Neural cell (in vitro differentiated cells): ENCODE measurements around the gene SIX2. TPM values are rescaled to one million over a fixed set of nuclear protein-coding genes. Genes with fewer than 3 reads are reported as not detected.
A peak's percentile ranks its signal among the peaks of the same experiment; 100 is the strongest.

ENCODE experiments used
- H2AFZ ChIP-seq: fragments of 200-600, 300-800 bp; sonication (generic), shearing (Covaris generic); 2 replicates; pipeline ENCODE4 v1.6.0; 2014; ENCODE audit warnings: low read depth, mild to moderate bottlenecking, antibody characterized with exemption, low read length, moderate library complexity
- H3F3A ChIP-seq: fragments of 200-600 bp; shearing (Covaris generic); 2 replicates; pipeline ENCODE4 v1.6.1; 2016; ENCODE audit warnings: mild to moderate bottlenecking, moderate library complexity, mixed read lengths, antibody characterized with exemption, low read length; ENCODE audit not compliant: insufficient read depth, poor library complexity, severe bottlenecking
- H3K27ac ChIP-seq: fragments of 200-600, 300-800 bp; sonication (generic), shearing (Covaris generic); 2 replicates; pipeline ENCODE4 v1.5.1; 2014; ENCODE audit warnings: mild to moderate bottlenecking, low read length, moderate library complexity
- H3K27me3 ChIP-seq: fragments of 300-800, 200-600 bp; sonication (generic), shearing (Covaris generic); 2 replicates; pipeline ENCODE4 v1.6.0; 2014; ENCODE audit warnings: mild to moderate bottlenecking, low read depth, low read length, moderate library complexity; ENCODE audit not compliant: insufficient read depth
- H3K36me3 ChIP-seq: fragments of 300-800, 200-600 bp; sonication (generic), shearing (Covaris generic); 2 replicates; pipeline ENCODE4 v1.5.1; 2014; ENCODE audit warnings: mild to moderate bottlenecking, antibody characterized with exemption, low read length, moderate library complexity; ENCODE audit not compliant: insufficient read depth
- H3K4me2 ChIP-seq: fragments of 300-800, 200-600 bp; sonication (generic), shearing (Covaris generic); 2 replicates; pipeline ENCODE4 v1.6.0; 2014; ENCODE audit warnings: mild to moderate bottlenecking, low read length
- H3K4me3 ChIP-seq: fragments of 300-800, 200-600 bp; sonication (generic), shearing (Covaris generic); 2 replicates; pipeline ENCODE4 v1.5.1; 2014; ENCODE audit warnings: mild to moderate bottlenecking, low read length, moderate library complexity
- H3K79me2 ChIP-seq: fragments of 200-600 bp; shearing (Covaris generic); replicated peaks from 2 replicates; pipeline ENCODE4 v1.6.0; 2014; ENCODE audit warnings: mild to moderate bottlenecking, low read length, moderate library complexity; ENCODE audit not compliant: insufficient read depth
- H3K9ac ChIP-seq: fragments of 300-800, 200-600 bp; sonication (generic), shearing (Covaris generic); 2 replicates; pipeline ENCODE4 v1.6.1; 2016; ENCODE audit warnings: mild to moderate bottlenecking, low read length, mixed read lengths
- H3K9me2 ChIP-seq: fragments of 200-600 bp; shearing (Covaris generic); 2 replicates; pipeline ENCODE4 v1.6.1; 2016; ENCODE audit warnings: mild to moderate bottlenecking, low read length, mixed read lengths; ENCODE audit not compliant: insufficient read depth
- H3K9me3 ChIP-seq: fragments of 200-600, 300-800 bp; sonication (generic), shearing (Covaris generic); 2 replicates; pipeline ENCODE4 v1.6.1; 2016; ENCODE audit warnings: mild to moderate bottlenecking, mixed run types, low read length, moderate library complexity, mixed read lengths
- H4K20me1 ChIP-seq: fragments of 200-600 bp; shearing (Covaris generic); 2 replicates; pipeline ENCODE4 v1.6.1; 2016; ENCODE audit warnings: mild to moderate bottlenecking, mixed run types; ENCODE audit not compliant: insufficient read depth
- EP300 ChIP-seq: fragments of 450-650 bp; conservative IDR thresholded peaks from 2 replicates; pipeline ENCODE4 v1.6.1; 2014; ENCODE audit warnings: antibody characterized with exemption, mild to moderate bottlenecking, moderate library complexity; ENCODE audit not compliant: poor library complexity, severe bottlenecking
- EZH2 ChIP-seq: fragments of 200-600, 300-800 bp; shearing (Covaris generic), sonication (generic); IDR thresholded peaks from 2 replicates; pipeline ENCODE4 v1.6.1; 2014; ENCODE audit warnings: antibody characterized with exemption, low read length, borderline replicate concordance, mild to moderate bottlenecking; ENCODE audit not compliant: insufficient read depth, poor library complexity, severe bottlenecking
- MXI1 ChIP-seq: fragments of 450-650 bp; conservative IDR thresholded peaks from 2 replicates; pipeline ENCODE4 v1.6.1; 2014; ENCODE audit warnings: antibody characterized with exemption, mild to moderate bottlenecking; ENCODE audit not compliant: poor library complexity, severe bottlenecking
- POLR2AphosphoS5 ChIP-seq: IDR thresholded peaks from 2 replicates; pipeline ENCODE4 v1.6.1; 2012
- RAD21 ChIP-seq: fragments of 450-650 bp; conservative IDR thresholded peaks from 2 replicates; pipeline ENCODE4 v1.6.1; 2014; ENCODE audit warnings: antibody characterized with exemption, mild to moderate bottlenecking, moderate library complexity
- SMC3 ChIP-seq: fragments of 450-650 bp; conservative IDR thresholded peaks from 2 replicates; pipeline ENCODE4 v1.6.1; 2014; ENCODE audit warnings: antibody characterized with exemption, mild to moderate bottlenecking, moderate library complexity; ENCODE audit not compliant: poor library complexity
- TAF1 ChIP-seq: IDR thresholded peaks from 2 replicates; pipeline ENCODE4 v1.6.1; 2012; ENCODE audit warnings: low read depth
- polyA plus RNA-seq: library from polyadenylated mRNA; depleted of rRNA; stranded (reverse); fragments of >200 nt; gene quantifications from 2 replicates; pipeline ENCODE4 v1.2.3, GENCODE V29; 2014
- TF ChIP-seq, protein P1 (sequence below): fragments of 450-650 bp; IDR thresholded peaks from 2 replicates; pipeline ENCODE4 v1.5.1; 2014; ENCODE audit warnings: antibody characterized with exemption, mild to moderate bottlenecking, moderate library complexity; ENCODE audit not compliant: poor library complexity, severe bottlenecking
- TF ChIP-seq, protein P2 (sequence below): IDR thresholded peaks from 2 replicates; pipeline ENCODE4 v1.6.1; 2012; ENCODE audit warnings: borderline replicate concordance

SIX2 gene
- polyA plus RNA-seq, 1 donor from 2014 or later: 0.16 TPM

- TF ChIP-seq RAD21 (no peak), POLR2AphosphoS5 (no peak), TAF1 (no peak), EP300 (no peak), SMC3 (no peak), EZH2 (no peak), MXI1 (no peak)
- TF ChIP-seq, protein P1, sequence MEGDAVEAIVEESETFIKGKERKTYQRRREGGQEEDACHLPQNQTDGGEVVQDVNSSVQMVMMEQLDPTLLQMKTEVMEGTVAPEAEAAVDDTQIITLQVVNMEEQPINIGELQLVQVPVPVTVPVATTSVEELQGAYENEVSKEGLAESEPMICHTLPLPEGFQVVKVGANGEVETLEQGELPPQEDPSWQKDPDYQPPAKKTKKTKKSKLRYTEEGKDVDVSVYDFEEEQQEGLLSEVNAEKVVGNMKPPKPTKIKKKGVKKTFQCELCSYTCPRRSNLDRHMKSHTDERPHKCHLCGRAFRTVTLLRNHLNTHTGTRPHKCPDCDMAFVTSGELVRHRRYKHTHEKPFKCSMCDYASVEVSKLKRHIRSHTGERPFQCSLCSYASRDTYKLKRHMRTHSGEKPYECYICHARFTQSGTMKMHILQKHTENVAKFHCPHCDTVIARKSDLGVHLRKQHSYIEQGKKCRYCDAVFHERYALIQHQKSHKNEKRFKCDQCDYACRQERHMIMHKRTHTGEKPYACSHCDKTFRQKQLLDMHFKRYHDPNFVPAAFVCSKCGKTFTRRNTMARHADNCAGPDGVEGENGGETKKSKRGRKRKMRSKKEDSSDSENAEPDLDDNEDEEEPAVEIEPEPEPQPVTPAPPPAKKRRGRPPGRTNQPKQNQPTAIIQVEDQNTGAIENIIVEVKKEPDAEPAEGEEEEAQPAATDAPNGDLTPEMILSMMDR: no peak
- Histone ChIP-seq H3K9ac (no peak overlapping the region), H3K27ac (no peak overlapping the region), H3K9me3 (no peaks in the 10 kb centered on the region), H3K27me3 (peaks cover 100% of the 10 kb centered on the region), H3K9me2 (no peaks in the 10 kb centered on the region), H4K20me1 (no peaks in the 10 kb centered on the region), H3K4me2 (no peak overlapping the region), H3K79me2 (no peaks in the 10 kb centered on the region), H3F3A (no peaks in the 10 kb centered on the region), H2AFZ (no peak overlapping the region), H3K4me3 (no peak overlapping the region), H3K36me3 (no peaks in the 10 kb centered on the region)
These were observed 3.0 kb downstream of the SIX2 start for GRCh38 chr2:45006041-45006941.

DNA sequence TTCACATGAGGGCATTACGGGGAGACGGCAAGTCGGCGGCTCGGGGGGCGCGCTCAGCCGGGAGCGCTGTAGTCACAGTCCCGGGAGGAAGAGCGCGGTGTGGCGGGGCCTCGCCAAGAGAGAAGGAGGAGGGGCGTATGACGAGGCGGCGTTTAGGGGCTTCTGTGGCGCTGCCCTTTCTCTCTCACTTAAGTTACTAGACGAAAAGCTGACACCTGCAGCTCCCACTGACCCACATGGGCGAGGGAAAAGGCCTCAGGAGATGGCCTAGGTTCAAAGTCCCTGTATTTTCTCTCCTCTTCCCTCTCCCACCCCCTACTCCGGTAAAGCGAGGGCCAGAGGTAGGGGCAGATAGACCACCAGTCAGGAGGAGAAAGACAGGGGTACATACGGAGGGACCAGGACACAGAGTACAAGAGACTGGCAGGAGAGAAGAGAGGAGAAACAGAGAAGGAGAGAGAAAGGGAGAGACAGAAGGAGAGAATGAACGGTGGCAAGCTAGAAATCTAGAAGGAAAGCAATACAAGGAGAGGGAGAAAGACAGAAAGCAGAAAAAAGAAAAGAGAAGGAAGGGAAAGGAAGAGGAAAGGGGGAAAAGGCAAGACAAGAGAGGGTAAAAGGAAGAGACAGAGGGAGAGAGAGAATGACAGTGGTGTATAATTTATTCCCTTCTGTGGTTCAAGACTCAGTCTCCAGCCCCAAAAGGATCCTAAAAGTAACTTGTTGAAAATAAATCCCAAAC is 3.8 kb downstream of the SIX2 start:
- no peak overlapping the region for H3K27ac ChIP-seq
- H3K9me2 ChIP-seq: no peaks in the 10 kb centered on the region
- no peaks in the 10 kb centered on the region for H3K79me2 ChIP-seq
- H3K36me3 ChIP-seq: no peaks in the 10 kb centered on the region
- H3K27me3 ChIP-seq: peaks cover 100% of the 10 kb centered on the region
- H3K9ac ChIP-seq: no peak overlapping the region
- no peak overlapping the region for H3K4me2 ChIP-seq
- TF ChIP-seq EP300 (no peak), MXI1 (no peak), EZH2 (peak; percentile 62), RAD21 (no peak), POLR2AphosphoS5 (no peak), TAF1 (no peak)
- TF ChIP-seq, protein P2, sequence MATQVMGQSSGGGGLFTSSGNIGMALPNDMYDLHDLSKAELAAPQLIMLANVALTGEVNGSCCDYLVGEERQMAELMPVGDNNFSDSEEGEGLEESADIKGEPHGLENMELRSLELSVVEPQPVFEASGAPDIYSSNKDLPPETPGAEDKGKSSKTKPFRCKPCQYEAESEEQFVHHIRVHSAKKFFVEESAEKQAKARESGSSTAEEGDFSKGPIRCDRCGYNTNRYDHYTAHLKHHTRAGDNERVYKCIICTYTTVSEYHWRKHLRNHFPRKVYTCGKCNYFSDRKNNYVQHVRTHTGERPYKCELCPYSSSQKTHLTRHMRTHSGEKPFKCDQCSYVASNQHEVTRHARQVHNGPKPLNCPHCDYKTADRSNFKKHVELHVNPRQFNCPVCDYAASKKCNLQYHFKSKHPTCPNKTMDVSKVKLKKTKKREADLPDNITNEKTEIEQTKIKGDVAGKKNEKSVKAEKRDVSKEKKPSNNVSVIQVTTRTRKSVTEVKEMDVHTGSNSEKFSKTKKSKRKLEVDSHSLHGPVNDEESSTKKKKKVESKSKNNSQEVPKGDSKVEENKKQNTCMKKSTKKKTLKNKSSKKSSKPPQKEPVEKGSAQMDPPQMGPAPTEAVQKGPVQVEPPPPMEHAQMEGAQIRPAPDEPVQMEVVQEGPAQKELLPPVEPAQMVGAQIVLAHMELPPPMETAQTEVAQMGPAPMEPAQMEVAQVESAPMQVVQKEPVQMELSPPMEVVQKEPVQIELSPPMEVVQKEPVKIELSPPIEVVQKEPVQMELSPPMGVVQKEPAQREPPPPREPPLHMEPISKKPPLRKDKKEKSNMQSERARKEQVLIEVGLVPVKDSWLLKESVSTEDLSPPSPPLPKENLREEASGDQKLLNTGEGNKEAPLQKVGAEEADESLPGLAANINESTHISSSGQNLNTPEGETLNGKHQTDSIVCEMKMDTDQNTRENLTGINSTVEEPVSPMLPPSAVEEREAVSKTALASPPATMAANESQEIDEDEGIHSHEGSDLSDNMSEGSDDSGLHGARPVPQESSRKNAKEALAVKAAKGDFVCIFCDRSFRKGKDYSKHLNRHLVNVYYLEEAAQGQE: no peak
- TF ChIP-seq, protein P1: no peak
- no peaks in the 10 kb centered on the region for H3K9me3 ChIP-seq
- no peaks in the 10 kb centered on the region for H3F3A ChIP-seq
- no peak overlapping the region for H2AFZ ChIP-seq
- no peaks in the 10 kb centered on the region for H4K20me1 ChIP-seq
- H3K4me3 ChIP-seq: peak overlapping the region; percentile 34
